ENCODE results near the gene ADGRV1.
A peak's percentile ranks its signal among the peaks of the same experiment; 100 is the strongest.

Gene ADGRV1

DNA sequence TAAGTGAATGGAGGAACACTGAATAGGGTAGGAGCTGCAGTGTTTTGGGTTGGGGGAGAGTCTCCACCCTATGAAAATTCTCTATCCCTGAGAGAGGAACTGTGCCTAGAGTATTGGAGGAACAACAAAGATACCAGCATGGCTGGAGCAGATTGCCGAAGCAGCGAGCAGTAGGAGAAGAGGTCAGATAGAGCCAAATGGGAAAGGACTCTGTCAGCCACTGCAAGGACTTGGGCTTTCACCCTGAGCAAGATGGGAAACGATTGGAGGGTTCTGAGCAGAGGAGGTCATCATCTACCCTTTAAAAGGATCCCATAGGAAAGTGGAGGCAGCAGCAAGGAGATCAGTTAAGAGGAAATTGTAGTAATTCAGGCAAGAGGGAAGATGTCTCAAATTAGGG is 24.8 kb upstream of the ADGRV1 start:
- no peak for ATAC-seq (ENCODE audit: low read depth)

DNA sequence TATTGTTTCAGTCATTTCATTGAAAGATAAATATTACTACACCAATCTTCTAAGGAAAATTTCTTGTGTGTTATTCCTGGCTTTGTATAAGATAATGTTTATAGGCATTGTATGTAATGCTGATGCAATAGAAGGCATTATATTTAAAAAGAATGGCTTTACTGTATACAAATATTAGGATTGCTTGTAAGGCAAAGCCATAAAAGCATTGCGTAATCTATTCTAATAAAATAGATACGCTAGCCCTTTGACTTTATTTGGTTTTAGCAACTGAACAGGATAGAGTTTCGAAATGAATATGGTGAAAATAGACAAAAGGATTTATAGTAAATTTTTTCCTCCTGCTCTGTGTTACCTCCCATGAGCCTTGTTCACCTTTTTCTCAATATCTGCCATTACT is 23.7 kb upstream of the ADGRV1 start:
- Histone ChIP-seq H3K4me3 (ENCODE audit: severe bottlenecking) (no peak overlapping the region), H3K9me3 (ENCODE audit: severe bottlenecking) (no peaks in the 10 kb centered on the region), H3K27me3 (ENCODE audit: insufficient read depth, poor library complexity, severe bottlenecking) (no peaks in the 10 kb centered on the region), H3K27ac (ENCODE audit: poor library complexity, severe bottlenecking) (no peak overlapping the region), H3K36me3 (ENCODE audit: low read depth) (no peaks in the 10 kb centered on the region), H3K4me1 (ENCODE audit: insufficient read depth, poor library complexity, severe bottlenecking) (no peaks in the 10 kb centered on the region)
- DNase-seq (ENCODE audit: low spot score) (no peak), ATAC-seq (ENCODE audit: low read depth) (peak; percentile 8; the same call in 2 of the 3 replicates)
- TF ChIP-seq, protein P1, sequence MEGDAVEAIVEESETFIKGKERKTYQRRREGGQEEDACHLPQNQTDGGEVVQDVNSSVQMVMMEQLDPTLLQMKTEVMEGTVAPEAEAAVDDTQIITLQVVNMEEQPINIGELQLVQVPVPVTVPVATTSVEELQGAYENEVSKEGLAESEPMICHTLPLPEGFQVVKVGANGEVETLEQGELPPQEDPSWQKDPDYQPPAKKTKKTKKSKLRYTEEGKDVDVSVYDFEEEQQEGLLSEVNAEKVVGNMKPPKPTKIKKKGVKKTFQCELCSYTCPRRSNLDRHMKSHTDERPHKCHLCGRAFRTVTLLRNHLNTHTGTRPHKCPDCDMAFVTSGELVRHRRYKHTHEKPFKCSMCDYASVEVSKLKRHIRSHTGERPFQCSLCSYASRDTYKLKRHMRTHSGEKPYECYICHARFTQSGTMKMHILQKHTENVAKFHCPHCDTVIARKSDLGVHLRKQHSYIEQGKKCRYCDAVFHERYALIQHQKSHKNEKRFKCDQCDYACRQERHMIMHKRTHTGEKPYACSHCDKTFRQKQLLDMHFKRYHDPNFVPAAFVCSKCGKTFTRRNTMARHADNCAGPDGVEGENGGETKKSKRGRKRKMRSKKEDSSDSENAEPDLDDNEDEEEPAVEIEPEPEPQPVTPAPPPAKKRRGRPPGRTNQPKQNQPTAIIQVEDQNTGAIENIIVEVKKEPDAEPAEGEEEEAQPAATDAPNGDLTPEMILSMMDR (IDR thresholded peaks at IDR 0.05; ENCODE audit: poor library complexity, severe bottlenecking) = no peak

More for the DNA sequence above, 24.8 kb upstream of the ADGRV1 start:
- H3K9me3 ChIP-seq (ENCODE audit: severe bottlenecking) = no peaks in the 10 kb centered on the region
- H3K4me1 ChIP-seq (ENCODE audit: insufficient read depth, poor library complexity, severe bottlenecking) = no peaks in the 10 kb centered on the region
- TF ChIP-seq, protein P1 (IDR thresholded peaks at IDR 0.05; ENCODE audit: poor library complexity, severe bottlenecking) = no peak
- H3K36me3 ChIP-seq (ENCODE audit: low read depth) = no peaks in the 10 kb centered on the region
- DNase-seq (ENCODE audit: low spot score) = no peak
- H3K27ac ChIP-seq (ENCODE audit: poor library complexity, severe bottlenecking) = no peak overlapping the region
- H3K4me3 ChIP-seq (ENCODE audit: severe bottlenecking) = no peak overlapping the region
- H3K27me3 ChIP-seq (ENCODE audit: insufficient read depth, poor library complexity, severe bottlenecking) = no peaks in the 10 kb centered on the region

DNA sequence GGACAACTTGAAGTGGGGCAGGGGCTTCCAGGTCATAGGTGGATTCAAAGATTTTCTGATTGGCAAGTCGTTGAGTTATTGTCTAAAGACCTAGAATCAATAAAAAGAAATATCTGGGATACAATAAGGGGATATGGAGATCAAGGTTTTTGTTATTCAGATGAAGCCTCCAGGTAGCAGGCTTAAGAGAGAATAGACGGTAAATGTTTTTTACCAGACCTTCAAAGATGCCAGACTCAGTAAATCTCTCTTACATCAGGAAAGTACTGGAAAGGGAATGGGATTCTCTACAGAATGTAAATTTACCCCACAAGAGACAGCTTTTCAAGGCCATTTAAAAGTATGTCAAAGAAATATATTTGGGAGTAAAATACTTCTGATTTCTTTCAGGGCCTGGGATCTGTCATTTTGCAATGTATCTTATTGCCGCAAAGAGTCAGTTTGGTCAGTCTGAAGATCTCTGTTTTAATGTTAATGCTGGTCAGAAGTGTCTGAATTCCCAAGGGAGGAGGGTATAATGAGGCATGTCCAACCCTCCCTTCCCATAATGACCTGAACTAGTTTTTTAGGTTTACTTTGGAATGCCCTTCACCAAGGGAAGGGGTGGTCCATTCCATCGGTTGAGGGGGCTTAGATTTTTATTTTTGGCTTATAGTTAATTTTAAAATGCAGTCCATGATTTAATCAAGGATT is 15.6 kb upstream of the ADGRV1 start:
- ATAC-seq (ENCODE audit: low read depth) (no peak), DNase-seq (ENCODE audit: low spot score) (no peak)
- Histone ChIP-seq H3K4me3 (ENCODE audit: severe bottlenecking) (no peak overlapping the region), H3K27me3 (ENCODE audit: insufficient read depth, poor library complexity, severe bottlenecking) (peaks cover 10% of the 10 kb centered on the region), H3K9me3 (ENCODE audit: severe bottlenecking) (no peaks in the 10 kb centered on the region), H3K27ac (ENCODE audit: poor library complexity, severe bottlenecking) (no peak overlapping the region), H3K4me1 (ENCODE audit: insufficient read depth, poor library complexity, severe bottlenecking) (no peaks in the 10 kb centered on the region), H3K36me3 (ENCODE audit: low read depth) (no peaks in the 10 kb centered on the region)
- TF ChIP-seq, protein P1 (IDR thresholded peaks at IDR 0.05; ENCODE audit: poor library complexity, severe bottlenecking) = no peak

DNA sequence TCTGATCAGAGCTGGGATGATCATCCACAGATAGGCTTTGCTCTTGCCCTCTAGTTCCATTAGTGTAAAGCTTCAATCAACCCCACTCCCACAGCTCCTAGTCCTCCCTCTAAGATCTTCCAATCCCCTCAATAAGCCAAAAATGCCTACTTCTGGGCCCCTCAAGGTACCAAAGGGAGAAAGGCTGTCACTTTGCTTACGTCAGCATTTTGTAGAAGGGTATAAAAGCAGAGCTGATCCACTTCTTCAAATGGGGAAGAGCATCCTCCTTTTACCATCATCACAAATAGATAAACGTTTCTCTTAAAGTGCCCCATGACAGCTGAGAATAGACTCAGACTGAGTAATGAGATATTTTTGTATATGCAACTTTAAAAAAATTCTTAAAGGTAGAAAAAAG is 13.1 kb upstream of the ADGRV1 start:
- H3K36me3 ChIP-seq (ENCODE audit: low read depth) = no peaks in the 10 kb centered on the region
- peaks cover 19% of the 10 kb centered on the region for H3K27me3 ChIP-seq (ENCODE audit: insufficient read depth, poor library complexity, severe bottlenecking)
- no peaks in the 10 kb centered on the region for H3K4me1 ChIP-seq (ENCODE audit: insufficient read depth, poor library complexity, severe bottlenecking)
- TF ChIP-seq, protein P1 (IDR thresholded peaks at IDR 0.05; ENCODE audit: poor library complexity, severe bottlenecking) = no peak
- no peak for DNase-seq (ENCODE audit: low spot score)
- H3K9me3 ChIP-seq (ENCODE audit: severe bottlenecking) = no peaks in the 10 kb centered on the region
- no peak overlapping the region for H3K4me3 ChIP-seq (ENCODE audit: severe bottlenecking)
- no peak overlapping the region for H3K27ac ChIP-seq (ENCODE audit: poor library complexity, severe bottlenecking)
- no peak for ATAC-seq (ENCODE audit: low read depth)

DNA sequence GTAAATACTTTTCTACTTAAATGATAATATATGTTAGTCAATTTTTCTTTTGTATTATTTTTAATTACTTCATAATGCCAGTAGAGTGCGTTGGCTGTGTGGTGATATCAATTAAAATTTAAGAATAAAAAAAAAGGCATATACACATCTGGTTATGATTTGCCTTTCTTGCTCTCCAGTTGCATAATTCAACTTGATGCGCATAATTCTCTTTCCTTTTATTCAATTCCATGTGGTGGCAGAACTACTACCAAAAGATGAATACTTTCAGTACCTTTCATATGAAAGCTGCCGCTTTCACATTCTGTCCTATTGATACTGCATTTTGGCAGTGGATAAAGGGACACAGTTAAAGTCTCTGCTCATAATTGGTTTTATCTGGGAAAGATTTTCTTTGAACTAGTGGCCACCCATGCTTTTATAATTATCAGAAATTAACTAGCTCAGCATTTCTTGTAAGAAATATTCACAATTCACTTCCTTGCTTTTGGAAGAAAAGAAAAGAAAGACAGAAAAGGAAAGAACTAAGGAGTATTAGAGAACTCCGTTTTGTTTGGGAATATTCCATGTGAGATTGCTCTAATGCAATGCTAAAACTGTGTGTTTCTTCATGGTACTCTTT is 12.3 kb upstream of the ADGRV1 start:
- ATAC-seq (ENCODE audit: low read depth) (no peak), DNase-seq (ENCODE audit: low spot score) (no peak)
- no peaks in the 10 kb centered on the region for H3K36me3 ChIP-seq (ENCODE audit: low read depth)
- no peaks in the 10 kb centered on the region for H3K4me1 ChIP-seq (ENCODE audit: insufficient read depth, poor library complexity, severe bottlenecking)
- peaks cover 19% of the 10 kb centered on the region for H3K27me3 ChIP-seq (ENCODE audit: insufficient read depth, poor library complexity, severe bottlenecking)
- H3K9me3 ChIP-seq (ENCODE audit: severe bottlenecking) = no peaks in the 10 kb centered on the region
- H3K4me3 ChIP-seq (ENCODE audit: severe bottlenecking) = no peak overlapping the region
- TF ChIP-seq, protein P1 (IDR thresholded peaks at IDR 0.05; ENCODE audit: poor library complexity, severe bottlenecking) = no peak
- no peak overlapping the region for H3K27ac ChIP-seq (ENCODE audit: poor library complexity, severe bottlenecking)
